Stimulated activated CD8-positive, alpha-beta memory T cell treated with anti-CD3 and anti-CD28 coated beads, Interleukin-12 subunit alpha, Interleukin-12 subunit beta, amount 100 ng/mL, for 24 hours (primary cell): ENCODE data around the gene VWA8.

Experiments used
- DNase-seq: peaks from one replicate; pipeline ENCODE4 v3.0.0-alpha.2; 2020; ENCODE audit errors: extremely low read depth

The VWA8 gene

GRCh38 chr13:41691274-41691673 lies 269.6 kb downstream of the VWA8 start:
- DNase-seq: no peak

- no peak for DNase-seq
Measured at GRCh38 chr13:41682766-41683165, 278.1 kb downstream of the VWA8 start.

- DNase-seq: no peak
Measured at GRCh38 chr13:41682001-41682400, 278.9 kb downstream of the VWA8 start.

DNA sequence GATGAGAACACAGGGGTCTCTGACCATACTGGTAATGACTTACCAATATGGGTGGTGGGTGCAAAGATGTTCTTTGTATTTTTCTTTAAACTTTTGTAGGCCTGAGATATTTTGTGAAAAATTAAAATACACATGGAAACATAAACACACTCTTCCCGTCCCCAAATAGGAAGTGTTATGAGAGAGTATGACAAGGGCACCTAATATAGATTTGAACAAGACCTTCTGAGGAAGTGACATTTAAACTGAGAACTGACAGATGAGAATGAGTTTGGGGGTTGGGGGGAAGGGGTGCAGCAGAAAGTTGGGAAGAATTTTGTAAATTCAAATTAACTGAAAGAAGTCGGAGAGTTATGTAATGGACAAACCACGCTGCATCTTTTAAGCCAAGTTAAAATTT lies 279.3 kb downstream of the VWA8 start:
- DNase-seq: no peak

- no peak for DNase-seq
Measured at GRCh38 chr13:41680900-41681299, 280.0 kb downstream of the VWA8 start.

DNA sequence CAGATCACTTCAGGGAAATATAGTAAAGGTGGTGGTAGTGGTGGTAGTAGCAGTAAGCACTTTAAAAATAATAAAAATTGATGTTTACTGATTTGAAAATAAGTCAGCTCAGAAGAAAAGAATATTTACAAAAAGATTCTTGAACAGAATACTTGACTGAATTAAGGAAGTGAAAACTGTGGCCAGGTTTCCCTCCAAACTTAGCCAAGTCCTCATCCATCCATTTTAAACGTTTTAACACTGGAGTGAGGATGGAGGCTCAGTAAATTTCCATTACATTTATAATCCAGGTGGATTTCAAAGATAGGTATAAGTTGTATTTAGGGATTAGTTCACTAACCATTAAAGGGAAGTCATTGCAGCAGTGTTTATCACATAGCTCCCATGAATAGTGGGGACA lies 282.1 kb downstream of the VWA8 start:
- DNase-seq: no peak

DNA sequence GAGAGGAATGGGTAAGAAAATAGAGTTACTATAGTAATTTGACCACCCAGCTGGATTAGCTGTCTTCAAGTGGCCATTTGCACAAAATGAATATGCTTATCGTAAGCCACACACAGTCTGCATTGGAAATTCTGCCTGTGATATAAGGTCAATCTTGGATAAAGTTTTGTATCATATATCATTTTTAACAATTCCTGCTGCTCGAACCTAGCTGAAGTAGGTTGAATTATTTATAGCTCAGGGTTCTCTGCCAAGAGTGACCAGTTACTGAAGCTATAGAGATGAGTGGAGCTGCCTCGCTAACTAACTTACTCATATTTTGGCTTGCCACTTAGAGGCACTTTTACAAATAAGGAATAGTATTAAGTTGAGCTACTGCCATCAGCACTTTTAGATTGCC lies 282.7 kb downstream of the VWA8 start:
- DNase-seq: no peak

DNA sequence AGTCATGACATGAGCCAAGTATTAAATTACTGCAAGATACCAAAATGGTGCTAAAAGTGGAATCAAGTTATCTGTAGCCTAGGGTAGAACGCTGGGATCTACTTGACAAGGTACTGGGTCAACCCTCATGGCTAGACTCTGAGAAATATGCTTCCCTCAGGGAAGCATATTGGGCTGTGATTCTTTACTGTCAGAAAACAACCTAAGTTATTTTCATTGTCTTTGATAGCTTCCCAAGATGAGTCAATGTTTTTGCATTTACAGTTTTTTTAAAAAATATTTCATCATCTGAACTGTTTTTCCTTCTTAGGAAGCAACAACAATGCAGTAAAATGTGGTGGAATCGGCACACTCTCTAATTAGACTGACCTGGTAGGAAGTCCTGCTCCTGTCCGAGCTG lies 285.6 kb downstream of the VWA8 start:
- DNase-seq: no peak

- no peak for DNase-seq
Measured at GRCh38 chr13:41674246-41674645, 286.7 kb downstream of the VWA8 start.

DNA sequence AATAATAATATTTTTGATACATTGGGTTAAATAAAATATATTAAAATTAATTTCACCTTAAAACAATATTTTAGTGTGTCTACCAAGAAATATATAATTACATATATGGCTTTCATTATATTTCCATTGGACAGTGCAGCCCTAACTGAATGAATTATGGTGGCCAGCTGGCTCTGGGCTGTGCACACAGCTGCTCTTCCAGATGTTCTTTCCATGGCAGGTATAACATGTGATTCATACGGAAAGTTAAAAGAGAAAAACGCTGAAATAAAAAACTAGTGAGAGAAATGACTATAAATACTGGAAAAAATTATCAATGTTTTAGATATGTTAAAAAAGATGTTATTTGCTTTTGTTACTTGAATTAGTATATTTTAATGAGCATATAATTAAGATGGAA lies 287.3 kb downstream of the VWA8 start:
- DNase-seq: no peak

- DNase-seq: no peak
Measured at GRCh38 chr13:41670873-41671443, 290.0 kb downstream of the VWA8 start.

- no peak for DNase-seq
Measured at GRCh38 chr13:41668130-41668757, 292.7 kb downstream of the VWA8 start.

DNA sequence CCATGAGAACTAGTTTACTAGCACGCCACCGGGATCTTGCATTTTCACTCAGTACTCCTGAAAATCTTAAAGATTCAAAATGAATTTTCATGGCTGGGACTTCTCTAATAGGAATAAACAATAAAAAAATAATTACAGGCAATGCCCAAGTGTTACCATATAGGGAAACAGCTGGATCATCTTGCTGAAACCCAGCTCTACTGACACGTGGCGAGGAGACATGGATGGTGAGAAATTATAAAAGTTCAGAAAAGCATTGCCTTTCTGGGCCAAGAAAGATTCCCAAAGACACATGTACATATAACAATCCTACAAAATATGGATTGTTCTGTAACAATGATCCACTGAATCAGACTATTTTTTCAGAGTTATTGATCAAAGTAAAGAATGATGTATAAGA lies 294.3 kb downstream of the VWA8 start:
- no peak for DNase-seq

DNA sequence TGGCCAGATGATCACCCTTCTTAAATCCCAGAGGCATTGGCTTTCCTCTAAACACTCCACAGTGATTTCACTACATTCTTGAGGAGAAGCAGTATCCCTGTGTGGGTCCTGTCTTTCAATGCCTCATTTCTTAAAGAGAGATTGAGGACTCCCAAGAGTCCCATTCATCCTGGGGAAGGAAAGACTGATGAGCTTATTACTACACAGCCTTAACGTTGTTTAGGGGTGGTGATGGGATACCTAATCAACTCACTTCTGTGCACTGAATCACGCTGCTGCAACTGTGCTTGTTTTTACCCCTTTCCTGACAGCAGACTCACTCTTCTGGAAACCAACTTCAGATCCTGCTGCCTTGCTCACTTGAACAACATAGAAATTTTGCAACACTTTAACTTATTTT lies 300.5 kb downstream of the VWA8 start:
- DNase-seq: no peak

DNA sequence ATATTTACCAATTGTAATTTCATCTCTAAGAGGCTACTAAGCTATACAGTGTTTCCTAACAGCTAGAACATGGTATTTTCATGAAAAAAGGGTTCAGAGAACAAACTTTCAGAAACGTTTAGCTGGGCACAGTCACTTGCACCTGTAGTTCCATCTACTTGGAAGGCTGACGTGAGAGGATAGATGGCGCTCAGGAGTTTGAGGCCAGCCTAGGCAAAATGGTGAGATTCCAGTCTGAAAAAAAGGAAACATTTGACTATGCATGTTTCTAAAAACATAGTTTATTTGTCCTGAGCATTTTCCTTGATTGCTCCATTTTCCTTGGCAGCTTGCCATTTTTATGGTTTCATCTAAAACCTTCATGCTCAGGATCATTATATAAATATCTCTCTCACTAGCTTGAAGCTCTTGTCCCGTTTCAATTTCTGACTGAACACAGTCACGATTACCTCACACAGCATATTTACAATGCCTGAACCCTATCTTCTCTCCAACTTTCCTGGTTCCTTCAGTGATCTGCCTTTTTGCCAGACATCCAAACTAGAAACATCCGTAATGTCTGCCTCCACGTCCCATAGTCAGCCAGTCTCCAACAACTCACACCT lies 302.8 kb downstream of the VWA8 start:
- DNase-seq: no peak

GRCh38 chr13:41655997-41656396 lies 304.9 kb downstream of the VWA8 start:
- DNase-seq: no peak

DNA sequence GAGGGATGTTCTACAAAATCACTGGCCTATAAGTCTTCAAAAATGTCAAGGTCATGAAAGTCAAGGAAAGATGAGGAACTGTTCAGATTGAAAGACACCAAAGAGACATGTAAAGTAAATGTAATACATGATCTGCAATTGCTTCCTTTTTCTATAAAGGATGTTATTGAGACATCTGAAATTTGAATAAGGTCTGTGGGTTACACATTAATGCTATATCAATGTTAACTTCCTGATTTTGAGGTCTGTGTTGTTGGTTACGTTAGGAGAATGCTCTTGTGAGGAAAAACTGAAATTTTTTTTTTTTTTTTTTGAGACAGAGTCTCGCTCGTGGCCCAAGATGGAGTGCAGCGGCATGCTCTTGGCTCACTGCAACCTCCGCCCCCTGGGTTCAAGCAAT lies 306.1 kb downstream of the VWA8 start:
- DNase-seq: no peak

GRCh38 chr13:41652735-41653361 lies 308.1 kb downstream of the VWA8 start:
- no peak for DNase-seq

DNA sequence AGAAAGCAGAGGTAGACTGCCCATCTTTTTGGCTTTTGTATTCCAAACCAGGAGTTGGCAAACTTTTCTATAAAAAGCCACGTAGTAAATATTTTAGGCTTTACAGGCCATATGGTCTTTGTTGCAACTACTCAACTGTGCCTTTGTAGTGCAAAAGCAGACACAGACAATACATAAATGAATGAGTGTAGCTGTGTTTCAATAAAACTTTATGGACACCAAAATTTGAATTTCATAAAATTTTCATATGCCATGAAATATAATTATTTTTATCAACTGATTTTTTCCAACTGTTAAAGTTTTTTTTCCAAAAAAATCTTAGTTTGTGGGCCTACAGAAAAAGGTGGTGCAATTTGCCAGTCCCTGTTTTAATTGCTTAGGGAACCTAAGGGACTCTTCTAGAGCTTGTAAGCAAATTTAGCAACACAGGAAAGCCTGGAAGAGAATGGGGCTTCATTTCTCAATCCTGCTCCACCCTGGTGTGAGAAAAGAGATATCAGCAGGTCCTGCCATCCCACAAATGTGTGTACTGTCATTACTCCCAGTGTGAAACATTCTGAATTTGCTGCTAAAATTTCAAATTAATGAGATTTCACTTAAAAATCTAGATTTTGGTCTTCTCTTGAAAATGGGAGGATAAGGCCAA lies 309.4 kb downstream of the VWA8 start:
- DNase-seq: no peak

- DNase-seq: no peak
Measured at GRCh38 chr13:41650706-41651105, 310.2 kb downstream of the VWA8 start.

DNA sequence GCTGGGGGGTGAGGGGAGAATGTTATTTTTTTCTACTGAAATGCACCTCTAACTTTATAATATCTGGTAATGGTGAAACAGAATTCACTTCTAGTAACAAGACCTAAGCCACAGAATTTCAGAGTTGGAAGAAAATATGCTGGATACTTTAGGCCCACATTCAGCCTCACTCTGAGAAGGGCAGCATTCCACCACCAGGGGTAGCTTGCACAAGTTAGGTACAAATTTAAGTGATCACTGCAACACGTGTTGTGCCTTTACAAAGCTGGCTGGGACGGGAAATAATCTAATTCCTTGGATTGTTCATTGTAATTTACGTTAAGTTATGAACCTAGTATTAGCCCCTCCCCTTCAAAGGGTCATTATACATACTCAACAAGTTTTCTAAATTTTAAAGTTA lies 311.2 kb downstream of the VWA8 start:
- DNase-seq: no peak

DNA sequence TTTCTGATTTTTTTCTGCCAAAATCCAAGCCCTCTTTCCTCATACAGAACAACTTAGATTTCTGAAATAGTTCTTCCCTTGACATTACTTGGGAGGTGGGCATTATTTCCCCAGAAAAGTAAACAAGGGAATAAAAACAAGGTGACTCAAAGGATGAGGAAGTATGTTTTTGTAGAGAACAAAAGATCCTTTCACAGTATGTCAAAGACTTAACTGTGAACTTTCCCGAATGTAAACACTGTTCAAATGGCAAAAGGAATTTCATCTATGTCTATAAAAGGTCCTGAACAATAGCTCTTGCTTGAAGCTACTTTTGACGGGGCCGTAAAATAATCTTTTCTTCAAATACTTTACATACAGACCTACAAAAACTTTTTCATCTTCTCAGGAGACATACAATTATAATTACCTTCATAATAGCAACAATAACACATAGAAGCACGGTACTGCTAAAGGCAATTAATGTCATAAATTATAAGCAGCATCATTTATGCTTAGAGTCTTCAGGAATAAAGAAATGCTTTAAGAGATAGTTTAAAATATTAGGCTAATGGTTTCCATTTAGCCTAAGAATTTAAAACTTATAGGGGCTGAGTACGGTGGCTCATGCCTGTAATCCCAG lies 312.5 kb downstream of the VWA8 start:
- no peak for DNase-seq
